ENCODE results near the gene MPRIP. TPM values are rescaled to one million over a fixed set of nuclear protein-coding genes. Genes with fewer than 3 reads are reported as not detected.

MPRIP gene
- total RNA-seq, 2 donors from 2014 or later: 84.3 to 258 TPM

- peaks cover 7% of the 10 kb centered on the region for H3K4me1 ChIP-seq (replicated peaks)
- intact Hi-C loops (cut with DNase I): no loop called here
- H3K4me3 ChIP-seq: no peak overlapping the region
- H3K9me3 ChIP-seq: no peaks in the 10 kb centered on the region
- no peak for DNase-seq (ENCODE audit: low spot score)
- 78% methylated on average over 11 of the region's 12 CpGs for WGBS
- no peaks in the 10 kb centered on the region for H3K36me3 ChIP-seq
- H3K27ac ChIP-seq: no peak overlapping the region
- no peak for TF ChIP-seq POLR2A (IDR thresholded peaks at IDR 0.05)
- no peak for TF ChIP-seq POLR2AphosphoS5 (IDR thresholded peaks at IDR 0.05)
- TF ChIP-seq CTCF (IDR thresholded peaks at IDR 0.05): no peak
- no peaks in the 10 kb centered on the region for H3K27me3 ChIP-seq (replicated peaks; ENCODE audit: insufficient read depth)
These were observed 11.6 kb upstream of the MPRIP start for GRCh38 chr17:17030515-17031211.

- Histone ChIP-seq H3K36me3 (no peaks in the 10 kb centered on the region), H3K4me1 (replicated peaks) (peaks cover 7% of the 10 kb centered on the region), H3K4me3 (no peak overlapping the region), H3K9me3 (no peaks in the 10 kb centered on the region), H3K27me3 (replicated peaks; ENCODE audit: insufficient read depth) (no peaks in the 10 kb centered on the region), H3K27ac (peak overlapping the region in 1 of 2 donors; percentile 14)
- intact Hi-C loops (cut with DNase I): no loop called here
- 52% methylated on average over 8 of the region's 13 CpGs for WGBS
- DNase-seq (ENCODE audit: low spot score): no peak
- no peak for TF ChIP-seq CTCF (IDR thresholded peaks at IDR 0.05)
- TF ChIP-seq POLR2AphosphoS5 (IDR thresholded peaks at IDR 0.05): peak; percentile 32
These were observed 10.0 kb upstream of the MPRIP start for GRCh38 chr17:17032131-17032692.

GRCh38 chr17:17033466-17033865, 8.8 kb upstream of the MPRIP start:
- Histone ChIP-seq H3K9me3 (no peaks in the 10 kb centered on the region), H3K36me3 (no peaks in the 10 kb centered on the region), H3K4me1 (replicated peaks) (peaks cover 7% of the 10 kb centered on the region), H3K27me3 (replicated peaks; ENCODE audit: insufficient read depth) (no peaks in the 10 kb centered on the region), H3K27ac (no peak overlapping the region), H3K4me3 (no peak overlapping the region)
- TF ChIP-seq POLR2A (IDR thresholded peaks at IDR 0.05): no peak
- TF ChIP-seq CTCF (IDR thresholded peaks at IDR 0.05): no peak
- no peak for TF ChIP-seq POLR2AphosphoS5 (IDR thresholded peaks at IDR 0.05)
- intact Hi-C loops (cut with DNase I): no loop called here
- 86% methylated on average over 7 of the region's 7 CpGs for WGBS
- no peak for DNase-seq (ENCODE audit: low spot score)

GRCh38 chr17:17034026-17034425, 8.2 kb upstream of the MPRIP start:
- peaks cover 7% of the 10 kb centered on the region for H3K4me1 ChIP-seq (replicated peaks)
- H3K27me3 ChIP-seq (replicated peaks; ENCODE audit: insufficient read depth): no peaks in the 10 kb centered on the region
- intact Hi-C loops (cut with DNase I): no loop called here
- no peak overlapping the region for H3K27ac ChIP-seq
- no peaks in the 10 kb centered on the region for H3K9me3 ChIP-seq
- no peak for TF ChIP-seq CTCF (IDR thresholded peaks at IDR 0.05)
- no peak for TF ChIP-seq POLR2A (IDR thresholded peaks at IDR 0.05)
- TF ChIP-seq POLR2AphosphoS5 (IDR thresholded peaks at IDR 0.05): no peak
- no peak for DNase-seq (ENCODE audit: low spot score)
- no peak overlapping the region for H3K4me3 ChIP-seq
- H3K36me3 ChIP-seq: no peaks in the 10 kb centered on the region

- H3K27me3 ChIP-seq (replicated peaks; ENCODE audit: insufficient read depth): no peaks in the 10 kb centered on the region
- no peak for DNase-seq (ENCODE audit: low spot score)
- intact Hi-C loops (cut with DNase I): no loop called here
- no peaks in the 10 kb centered on the region for H3K9me3 ChIP-seq
- peaks cover 7% of the 10 kb centered on the region for H3K4me1 ChIP-seq (replicated peaks)
- no peak overlapping the region for H3K4me3 ChIP-seq
- H3K36me3 ChIP-seq: no peaks in the 10 kb centered on the region
- no peak overlapping the region for H3K27ac ChIP-seq
- TF ChIP-seq POLR2AphosphoS5 (IDR thresholded peaks at IDR 0.05) (no peak), POLR2A (IDR thresholded peaks at IDR 0.05) (no peak), CTCF (IDR thresholded peaks at IDR 0.05) (no peak)
These were observed 7.7 kb upstream of the MPRIP start for GRCh38 chr17:17034496-17035075.
